Mesodermal cell (in vitro differentiated cells): Measurements from ENCODE around the gene RNF145.

Experiments used
- H3K27ac ChIP-seq: 2 replicates; pipeline ENCODE4 v1.7.0; 2013; ENCODE audit warnings: mild to moderate bottlenecking, low read depth, low read length, moderate library complexity; ENCODE audit not compliant: severe bottlenecking
- H3K36me3 ChIP-seq: 2 replicates; pipeline ENCODE4 v1.7.1; 2013; ENCODE audit warnings: mild to moderate bottlenecking, low read length, moderate library complexity; ENCODE audit not compliant: control insufficient read depth, insufficient read depth
- H3K4me1 ChIP-seq: one replicate; pipeline ENCODE4 v1.7.1; 2013; ENCODE audit warnings: mild to moderate bottlenecking, low read length; ENCODE audit not compliant: insufficient read depth, control insufficient read depth, poor library complexity, severe bottlenecking
- H3K4me3 ChIP-seq: 2 replicates; pipeline ENCODE4 v1.7.0; 2013; ENCODE audit warnings: low read length, control low read depth, mild to moderate bottlenecking; ENCODE audit not compliant: insufficient read depth, poor library complexity, severe bottlenecking; ENCODE audit errors: extremely low read depth
- H3K9me3 ChIP-seq: 2 replicates; pipeline ENCODE4 v1.7.1; 2013; ENCODE audit warnings: mild to moderate bottlenecking, low read length, moderate library complexity; ENCODE audit not compliant: control insufficient read depth
- WGBS, 2 experiments: methylation state at CpG; one replicate each; pipeline ENCODE4 v1.1.5; 2013; ENCODE audit warnings: missing lambda C conversion rate in 2 of 2; ENCODE audit not compliant: insufficient coverage in 2 of 2; 5-methylcytosine and 5-hydroxymethylcytosine counted together

Gene RNF145

GRCh38 chr5:159217236-159217635 lies 7.9 kb upstream of the RNF145 start:
- Histone ChIP-seq H3K27ac (no peak overlapping the region), H3K9me3 (no peaks in the 10 kb centered on the region), H3K36me3 (no peaks in the 10 kb centered on the region), H3K4me3 (no peak overlapping the region), H3K4me1 (peaks cover under 1% of the 10 kb centered on the region)
- WGBS, 2 experiments, result 80 to 100% methylated on average over 1 of the region's 2 CpGs

- Histone ChIP-seq H3K4me3 (no peak overlapping the region), H3K9me3 (no peaks in the 10 kb centered on the region), H3K27ac (no peak overlapping the region), H3K36me3 (no peaks in the 10 kb centered on the region), H3K4me1 (peaks cover 8% of the 10 kb centered on the region)
- WGBS, 2 experiments, result 80 to 100% methylated on average over 1 to 2 of the region's 2 CpGs
These were observed 7.1 kb upstream of the RNF145 start for GRCh38 chr5:159216454-159216853.

- Histone ChIP-seq H3K4me1 (peaks cover 8% of the 10 kb centered on the region), H3K9me3 (no peaks in the 10 kb centered on the region), H3K4me3 (no peak overlapping the region), H3K27ac (no peak overlapping the region), H3K36me3 (no peaks in the 10 kb centered on the region)
- 80% methylated on average over 1 of the region's 3 CpGs; no CpG with 5 or more reads in 1 of the 2 experiments for WGBS, 2 experiments
These were observed 6.5 kb upstream of the RNF145 start for GRCh38 chr5:159215886-159216285.

GRCh38 chr5:159214486-159215271 lies 5.3 kb upstream of the RNF145 start:
- Histone ChIP-seq H3K4me3 (no peak overlapping the region), H3K4me1 (peaks cover 8% of the 10 kb centered on the region), H3K36me3 (no peaks in the 10 kb centered on the region), H3K27ac (no peak overlapping the region), H3K9me3 (no peaks in the 10 kb centered on the region)
- WGBS, 2 experiments, result 85 to 100% methylated on average over 1 of the region's 2 CpGs

GRCh38 chr5:159212657-159213462 lies 3.5 kb upstream of the RNF145 start:
- no peak overlapping the region for H3K4me3 ChIP-seq
- WGBS, 2 experiments, result 86 to 100% methylated on average over 1 of the region's 7 CpGs
- H3K27ac ChIP-seq, result no peak overlapping the region
- H3K4me1 ChIP-seq, result peaks cover 8% of the 10 kb centered on the region
- no peaks in the 10 kb centered on the region for H3K9me3 ChIP-seq
- H3K36me3 ChIP-seq, result no peaks in the 10 kb centered on the region

GRCh38 chr5:159211729-159212174 lies 2.4 kb upstream of the RNF145 start:
- Histone ChIP-seq H3K27ac (no peak overlapping the region), H3K9me3 (no peaks in the 10 kb centered on the region), H3K4me3 (no peak overlapping the region), H3K4me1 (peaks cover 8% of the 10 kb centered on the region), H3K36me3 (no peaks in the 10 kb centered on the region)
- WGBS, 2 experiments, result 88 to 92% methylated on average over 1 to 3 of the region's 4 CpGs

- Histone ChIP-seq H3K4me3 (no peak overlapping the region), H3K36me3 (no peaks in the 10 kb centered on the region), H3K27ac (no peak overlapping the region), H3K9me3 (no peaks in the 10 kb centered on the region), H3K4me1 (peaks cover 14% of the 10 kb centered on the region)
- no CpG with 5 or more reads among the region's 1 CpG for WGBS, 2 experiments
These were observed 1.5 kb upstream of the RNF145 start for GRCh38 chr5:159210846-159211245.

- H3K36me3 ChIP-seq, result no peaks in the 10 kb centered on the region
- H3K27ac ChIP-seq, result no peak overlapping the region
- H3K9me3 ChIP-seq, result no peaks in the 10 kb centered on the region
- peaks cover 20% of the 10 kb centered on the region for H3K4me1 ChIP-seq
- H3K4me3 ChIP-seq, result peak overlapping the region; percentile 89
- WGBS, 2 experiments, result 83 to 86% methylated on average over 3 of the region's 4 CpGs
These were observed 883 bp upstream of the RNF145 start for GRCh38 chr5:159210210-159210661.

- Histone ChIP-seq H3K4me1 (peaks cover 20% of the 10 kb centered on the region), H3K9me3 (no peaks in the 10 kb centered on the region), H3K27ac (peak overlapping the region; percentile 92), H3K36me3 (no peaks in the 10 kb centered on the region), H3K4me3 (peak overlapping the region; percentile 89)
- WGBS, 2 experiments, result 1% methylated on average over 32 to 42 of the region's 65 CpGs
These were observed 577 bp downstream of the RNF145 start for GRCh38 chr5:159208514-159209437.
